T47D (cell line): ENCODE data around the gene CD28.
"Not testable (repeated sequence)": the region's sequence is repeated elsewhere in the genome, so short reads cannot be mapped to it uniquely, and the experiment has no call there.

Experiments
- DNase-seq, 2 experiments: peaks; one replicate each; pipeline versions ENCODE4 v3.0.0 to v3.0.0-alpha.2; 2011 to 2012; ENCODE audit warnings: low read depth in 1 of 2, low spot score in 1 of 2
- JUND ChIP-seq: IDR thresholded peaks from 2 replicates; pipeline ENCODE4 v1.6.1; 2012; ENCODE audit warnings: low read depth
- in situ Hi-C: cut with HindIII; loops from 2 replicates; pipeline ENCODE4 v1.10.0; 2016; ENCODE audit warnings: low sequenced_read_pairs, low pct_unique_long_range_greater_than_20kb

The CD28 gene

GRCh38 chr2:203691149-203691548, 15.3 kb upstream of the CD28 start:
- TF ChIP-seq JUND, result no peak
- no peak for DNase-seq
- in situ Hi-C loops, result no loop called here

- in situ Hi-C loops, result no loop called here
- DNase-seq, result no peak
- no peak for TF ChIP-seq JUND
These were observed 14.3 kb upstream of the CD28 start for GRCh38 chr2:203692031-203692710.

- no peak for TF ChIP-seq JUND
- in situ Hi-C loops, result no loop called here
- DNase-seq, result no peak
These were observed 13.1 kb upstream of the CD28 start for GRCh38 chr2:203693242-203693879.

- DNase-seq, result no peak
- in situ Hi-C loops, result no loop called here
- no peak for TF ChIP-seq JUND
These were observed 12.2 kb upstream of the CD28 start for GRCh38 chr2:203694191-203694590.

- DNase-seq, result no peak
- TF ChIP-seq JUND, result no peak
- in situ Hi-C loops, result no loop called here
These were observed 9.2 kb upstream of the CD28 start for GRCh38 chr2:203697190-203697589.

- DNase-seq, in situ Hi-C loops: not testable (repeated sequence)
These were observed 8.7 kb upstream of the CD28 start for GRCh38 chr2:203697763-203698162.

GRCh38 chr2:203698410-203698809, 8.0 kb upstream of the CD28 start:
- in situ Hi-C loops, DNase-seq: not testable (repeated sequence)

GRCh38 chr2:203704430-203704829, 2.0 kb upstream of the CD28 start:
- in situ Hi-C loops, result no loop called here
- TF ChIP-seq JUND, result no peak
- no peak for DNase-seq

GRCh38 chr2:203705178-203705577, 1.3 kb upstream of the CD28 start:
- no peak for DNase-seq
- no peak for TF ChIP-seq JUND
- in situ Hi-C loops, result no loop called here

- in situ Hi-C loops, result no loop called here
- DNase-seq, result no peak
- TF ChIP-seq JUND, result no peak
These were observed 1.1 kb downstream of the CD28 start for GRCh38 chr2:203707530-203707929.

GRCh38 chr2:203708846-203709396, 2.5 kb downstream of the CD28 start:
- in situ Hi-C loops, result no loop called here
- TF ChIP-seq JUND, result no peak
- no peak for DNase-seq

GRCh38 chr2:203709416-203710040, 3.1 kb downstream of the CD28 start:
- TF ChIP-seq JUND, result no peak
- no peak for DNase-seq
- in situ Hi-C loops, result no loop called here

- TF ChIP-seq JUND, result no peak
- no peak for DNase-seq
- in situ Hi-C loops, result no loop called here
These were observed 3.8 kb downstream of the CD28 start for GRCh38 chr2:203710226-203710625.
